ENCODE measurements around the gene ZIC1. TPM values are rescaled to one million over a fixed set of nuclear protein-coding genes. Genes with fewer than 3 reads are reported as not detected.

The ZIC1 gene
- total RNA-seq, 1 experiment from 2014 or later, result not detected

- H2BK5ac ChIP-seq (ENCODE audit: insufficient read length, low read length), result no peak overlapping the region
- DNase-seq, result peak; percentile 94
- H3T11ph ChIP-seq (ENCODE audit: low read length), result no peak overlapping the region
- H2AK5ac ChIP-seq (ENCODE audit: insufficient read length, low read length), result no peak overlapping the region
- H3K9me3 ChIP-seq (ENCODE audit: control insufficient read depth, low read depth, low read length), result no peaks in the 10 kb centered on the region
- no peak overlapping the region for H4K91ac ChIP-seq (ENCODE audit: insufficient read length, low read depth, low read length)
- H3K56ac ChIP-seq (ENCODE audit: insufficient read length, low read depth, low read length), result no peak overlapping the region
- no peak overlapping the region for H2BK15ac ChIP-seq (ENCODE audit: low read depth, low read length)
- no peaks in the 10 kb centered on the region for H3K79me1 ChIP-seq (ENCODE audit: insufficient read depth, low read depth, low read length, poor library complexity, severe bottlenecking)
- peak overlapping the region; percentile 63 for H3K4me2 ChIP-seq (ENCODE audit: insufficient read depth, insufficient read length, low read length)
- H3K18ac ChIP-seq (ENCODE audit: insufficient read length, low read depth, low read length), result no peak overlapping the region
- no peak overlapping the region for H4K5ac ChIP-seq (ENCODE audit: insufficient read length, low read depth, low read length)
- no peak overlapping the region for H4K8ac ChIP-seq (replicated peaks; ENCODE audit: insufficient read length, low read depth, low read length)
- H2BK120ac ChIP-seq (ENCODE audit: low read depth, low read length, poor library complexity, severe bottlenecking), result no peak overlapping the region
- H3K4me1 ChIP-seq (ENCODE audit: insufficient read depth, low read length), result peaks cover 5% of the 10 kb centered on the region; the same call in 1 of the 2 replicates
- no CpG with 5 or more reads among the region's 54 CpGs for WGBS (ENCODE audit: extremely low coverage, insufficient read length, low lambda C conversion rate)
- Mint-ChIP-seq H3K36me3 (ENCODE audit: insufficient read depth in 1 of 3, low read depth in 3 of 3) (no peaks in the 10 kb centered on the region; a peak in 1 of 7 replicates), H3K4me3 (peak overlapping the region; percentile 57 to 82), H3K9me3 (no peaks in the 10 kb centered on the region; a peak in 2 of 5 replicates), H3K27ac (no peak overlapping the region), H3K4me1 (peaks cover 31 to 64% of the 10 kb centered on the region in 2 experiments), H3K27me3 (ENCODE audit: low read depth) (peaks cover 100% of the 10 kb centered on the region)
- no peak overlapping the region for H3K23ac ChIP-seq (ENCODE audit: insufficient read length, low read depth, low read length)
- H3K9ac ChIP-seq (ENCODE audit: extremely low read depth, insufficient read length, low read length), result no peak overlapping the region
- no peak overlapping the region for H3K27ac ChIP-seq (ENCODE audit: insufficient read length, low read depth, low read length)
- no peak overlapping the region for H3K14ac ChIP-seq (ENCODE audit: insufficient read depth, low read length)
- no peak overlapping the region for H3K4ac ChIP-seq (ENCODE audit: low read depth, low read length)
- peaks cover 86% of the 10 kb centered on the region for H3K27me3 ChIP-seq (ENCODE audit: insufficient read depth, low read length)
- no peak for TF ChIP-seq CTCF (conservative IDR thresholded peaks at IDR 0.05)
- H3K79me2 ChIP-seq (ENCODE audit: insufficient read depth, low read length), result no peaks in the 10 kb centered on the region
- no peaks in the 10 kb centered on the region for H4K20me1 ChIP-seq (ENCODE audit: control insufficient read depth, insufficient read depth, insufficient read length)
- H2AFZ ChIP-seq (ENCODE audit: low read length), result no peak overlapping the region
- peaks cover 19% of the 10 kb centered on the region for H3K23me2 ChIP-seq (ENCODE audit: insufficient read length, low read depth, low read length, poor library complexity, severe bottlenecking)
- H2BK20ac ChIP-seq (ENCODE audit: low read depth, low read length, poor library complexity, severe bottlenecking), result no peak overlapping the region
- no peak overlapping the region for H2BK12ac ChIP-seq (ENCODE audit: insufficient read length, low read depth, low read length)
These were observed 9.9 kb downstream of the ZIC1 start for GRCh38 chr3:147418808-147419701.
